A673 (cell line): ENCODE measurements around the gene PGAP1. TPM values are rescaled to one million over a fixed set of nuclear protein-coding genes. Genes with fewer than 3 reads are reported as not detected.

ENCODE experiments used
- BruUV-seq: library from RNA; stranded (reverse); fragments of 400-500 nt; replicated peaks from 2 replicates; lab custom pipeline; 2021; lab: Mats Ljungman, UMichigan
- CTCF ChIA-PET: fragments of 300-600 bp; sonication (Branson Sonifier 250); formaldehyde crosslinking; loops from one replicate; lab custom pipeline; 2022; ENCODE audit warnings: antibody characterized with exemption; lab: Charles Lee
- POLR2A ChIA-PET: fragments of 300-600 bp; sonication (Branson Sonifier 250); formaldehyde crosslinking; loops from one replicate; lab custom pipeline; 2022; ENCODE audit warnings: antibody characterized with exemption; ENCODE audit not compliant: low non-redundant PET; lab: Charles Lee
- DNase-seq: peaks from one replicate; pipeline ENCODE4 v3.0.0-alpha.2; 2015; ENCODE audit warnings: low spot score
- H3K27ac ChIP-seq: fragments of 200-600 bp; sonication (generic); 2 replicates; pipeline ENCODE4 v1.5.1; 2016; ENCODE audit warnings: mixed run types, low read depth, mild to moderate bottlenecking, mixed read lengths, antibody characterized with exemption, low read length; ENCODE audit not compliant: poor library complexity, severe bottlenecking
- H3K27me3 ChIP-seq: fragments of 200-600 bp; sonication (generic); replicated peaks from 2 replicates; pipeline ENCODE4 v1.6.1; 2017; ENCODE audit warnings: mixed run types, low read depth, mild to moderate bottlenecking, mixed read lengths, antibody characterized with exemption, low read length; ENCODE audit not compliant: insufficient read depth, poor library complexity
- H3K36me3 ChIP-seq: fragments of 200-600 bp; sonication (generic); 2 replicates; pipeline ENCODE4 v1.6.1; 2016; ENCODE audit warnings: mixed run types, mild to moderate bottlenecking, mixed read lengths, antibody characterized with exemption, low read length; ENCODE audit not compliant: insufficient read depth, poor library complexity, severe bottlenecking
- H3K4me1 ChIP-seq: fragments of 200-600 bp; sonication (generic); 2 replicates; pipeline ENCODE4 v1.6.1; 2017; ENCODE audit warnings: mixed run types, mild to moderate bottlenecking, mixed read lengths, antibody characterized with exemption, low read length; ENCODE audit not compliant: insufficient read depth, poor library complexity, severe bottlenecking
- H3K4me3 ChIP-seq: fragments of 200-600 bp; sonication (generic); 2 replicates; pipeline ENCODE4 v1.5.1; 2016; ENCODE audit warnings: low read depth, mixed run types, mild to moderate bottlenecking, mixed read lengths, low read length; ENCODE audit not compliant: poor library complexity, severe bottlenecking
- H3K9me3 ChIP-seq: fragments of 200-600 bp; sonication (generic); 2 replicates; pipeline ENCODE4 v1.6.1; 2016; ENCODE audit warnings: mixed run types, low read depth, mild to moderate bottlenecking, mixed read lengths, antibody characterized with exemption, low read length; ENCODE audit not compliant: poor library complexity, severe bottlenecking
- EZH2 ChIP-seq: fragments of 200-600 bp; sonication (generic); IDR thresholded peaks from 2 replicates; pipeline ENCODE4 v1.6.1; 2017; ENCODE audit warnings: borderline replicate concordance, low read depth, mild to moderate bottlenecking, mixed read lengths, antibody characterized with exemption, low read length; ENCODE audit not compliant: poor library complexity, severe bottlenecking
- intact Hi-C: fragments of 100-400 bp; cut with micrococcal nuclease; formaldehyde crosslinking; loops from one replicate; pipeline ENCODE4 v1.10.0; 2022; ENCODE audit not compliant: unreplicated experiment
- total RNA-seq: library from RNA; stranded (reverse); gene quantifications from 2 replicates; pipeline ENCODE4 v1.2.3, GENCODE V29; 2021
- TF ChIP-seq, protein P1 (sequence below): fragments of 300-800, 200-600 bp; sonication (generic); conservative IDR thresholded peaks from 2 replicates; pipeline ENCODE4 v1.5.1; 2017; ENCODE audit warnings: low read depth, mild to moderate bottlenecking, antibody characterized with exemption, low read length, moderate library complexity, mixed read lengths

Gene PGAP1
- total RNA-seq, 1 experiment from 2014 or later: 40.4 TPM

DNA sequence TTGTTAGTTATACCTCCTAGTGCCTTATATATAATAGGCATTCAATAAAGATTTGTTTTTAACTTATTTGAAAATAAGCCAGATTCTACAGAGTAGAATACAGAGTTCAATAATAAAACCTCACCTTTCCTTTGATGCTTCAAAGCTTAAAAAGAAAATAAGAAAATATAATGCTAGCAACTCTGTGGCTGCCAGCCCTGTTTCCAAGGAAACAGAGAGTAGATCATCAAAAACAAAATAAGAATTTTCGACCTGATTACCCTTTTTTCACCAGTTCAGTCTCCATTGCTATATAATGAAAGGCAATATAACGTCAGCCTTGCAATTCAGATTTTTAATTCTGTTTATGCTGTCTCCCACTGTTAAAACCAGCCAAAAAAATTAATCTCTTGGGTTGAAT is 8.9 kb upstream of the PGAP1 start:
- H3K27ac ChIP-seq: no peak overlapping the region
- ChIA-PET POLR2A (no interaction called here), CTCF (no interaction called here)
- no TSS peak for BruUV-seq
- H3K4me1 ChIP-seq: no peaks in the 10 kb centered on the region
- no peak overlapping the region for H3K4me3 ChIP-seq
- H3K27me3 ChIP-seq: no peaks in the 10 kb centered on the region
- DNase-seq: no peak
- TF ChIP-seq EZH2: no peak
- TF ChIP-seq, protein P1, sequence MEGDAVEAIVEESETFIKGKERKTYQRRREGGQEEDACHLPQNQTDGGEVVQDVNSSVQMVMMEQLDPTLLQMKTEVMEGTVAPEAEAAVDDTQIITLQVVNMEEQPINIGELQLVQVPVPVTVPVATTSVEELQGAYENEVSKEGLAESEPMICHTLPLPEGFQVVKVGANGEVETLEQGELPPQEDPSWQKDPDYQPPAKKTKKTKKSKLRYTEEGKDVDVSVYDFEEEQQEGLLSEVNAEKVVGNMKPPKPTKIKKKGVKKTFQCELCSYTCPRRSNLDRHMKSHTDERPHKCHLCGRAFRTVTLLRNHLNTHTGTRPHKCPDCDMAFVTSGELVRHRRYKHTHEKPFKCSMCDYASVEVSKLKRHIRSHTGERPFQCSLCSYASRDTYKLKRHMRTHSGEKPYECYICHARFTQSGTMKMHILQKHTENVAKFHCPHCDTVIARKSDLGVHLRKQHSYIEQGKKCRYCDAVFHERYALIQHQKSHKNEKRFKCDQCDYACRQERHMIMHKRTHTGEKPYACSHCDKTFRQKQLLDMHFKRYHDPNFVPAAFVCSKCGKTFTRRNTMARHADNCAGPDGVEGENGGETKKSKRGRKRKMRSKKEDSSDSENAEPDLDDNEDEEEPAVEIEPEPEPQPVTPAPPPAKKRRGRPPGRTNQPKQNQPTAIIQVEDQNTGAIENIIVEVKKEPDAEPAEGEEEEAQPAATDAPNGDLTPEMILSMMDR: no peak
- no peaks in the 10 kb centered on the region for H3K9me3 ChIP-seq
- no peaks in the 10 kb centered on the region for H3K36me3 ChIP-seq
- intact Hi-C loops: no loop called here

DNA sequence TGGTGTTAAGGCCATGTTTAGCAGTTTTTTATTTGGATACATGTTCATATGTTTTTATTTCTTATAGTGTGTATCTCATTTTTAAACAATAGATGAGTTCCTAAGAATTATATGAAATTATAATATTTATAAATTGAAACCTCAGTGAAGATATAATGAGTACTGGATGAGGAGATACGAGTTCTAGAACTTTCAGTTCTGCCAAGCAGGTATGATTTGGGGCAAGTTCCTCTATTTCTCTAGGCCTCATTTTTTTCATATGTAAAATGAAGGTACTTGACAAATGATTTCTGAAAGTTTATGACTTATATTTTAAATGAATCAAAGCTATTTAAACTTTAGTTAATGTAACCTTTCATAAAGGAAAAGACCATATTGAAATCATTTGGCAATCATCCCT is 8.2 kb upstream of the PGAP1 start:
- DNase-seq: no peak
- ChIA-PET CTCF (no interaction called here), POLR2A (no interaction called here)
- Histone ChIP-seq H3K4me1 (no peaks in the 10 kb centered on the region), H3K27ac (no peak overlapping the region), H3K4me3 (no peak overlapping the region), H3K27me3 (no peaks in the 10 kb centered on the region), H3K36me3 (no peaks in the 10 kb centered on the region), H3K9me3 (no peaks in the 10 kb centered on the region)
- TF ChIP-seq, protein P1: no peak
- TF ChIP-seq EZH2: no peak
- intact Hi-C loops: no loop called here
- no TSS peak for BruUV-seq

DNA sequence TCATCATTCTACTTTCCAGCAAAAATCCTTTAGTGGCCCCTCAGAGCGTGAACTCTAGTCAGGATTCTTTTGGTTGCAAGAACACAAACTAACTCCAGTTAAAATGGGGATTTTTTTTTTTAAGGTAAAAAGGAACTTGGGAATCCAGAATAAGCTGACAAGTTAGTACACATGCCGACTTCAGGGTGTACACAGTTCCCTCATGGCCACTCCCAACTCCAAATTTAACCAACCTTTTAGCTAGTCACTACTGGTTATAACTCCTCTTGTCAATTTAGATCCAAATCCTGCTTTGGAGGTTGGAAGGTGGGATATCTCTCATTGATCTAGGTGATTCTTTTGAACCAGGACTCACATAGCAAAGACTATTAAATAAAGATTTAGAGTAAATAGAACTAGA is 5.0 kb upstream of the PGAP1 start:
- Histone ChIP-seq H3K36me3 (no peaks in the 10 kb centered on the region), H3K27ac (no peak overlapping the region), H3K4me1 (peaks cover 10% of the 10 kb centered on the region), H3K27me3 (no peaks in the 10 kb centered on the region), H3K9me3 (no peaks in the 10 kb centered on the region), H3K4me3 (no peak overlapping the region)
- intact Hi-C loops: no loop called here
- DNase-seq: no peak
- BruUV-seq: no TSS peak
- ChIA-PET CTCF (no interaction called here), POLR2A (no interaction called here)
- TF ChIP-seq EZH2: no peak
- TF ChIP-seq, protein P1: no peak
